K562 (cell line): ENCODE results near the gene NPDC1. TPM values are rescaled to one million over a fixed set of nuclear protein-coding genes. Genes with fewer than 3 reads are reported as not detected.
A peak's percentile ranks its signal among the peaks of the same experiment; 100 is the strongest.

Experiments
- CC2D1A ChIP-seq: fragments of 450-650 bp; IDR thresholded peaks from 2 replicates; pipeline ENCODE4 v1.6.1; 2017; ENCODE audit warnings: mild to moderate bottlenecking
- CEBPG ChIP-seq, 3 experiments: fragments of 200-800 bp in 1 of 3; sonication (Bioruptor generic) in 1 of 3; sonication (generic) in 1 of 3; formaldehyde crosslinking in 1 of 3; IDR thresholded peaks in 2 of 3; conservative IDR thresholded peaks in 1 of 3; 2 replicates each; pipeline versions ENCODE4 v1.6.1 to v1.8.0; 2016 to 2022; ENCODE audit warnings: missing compliant biosample characterization in 2 of 3, missing genetic modification characterization in 2 of 3, mild to moderate bottlenecking in 1 of 3, missing genetic modification reagents in 1 of 3
- ESRRA ChIP-seq: fragments of 450-650 bp; IDR thresholded peaks from 2 replicates; pipeline ENCODE4 v1.6.1; 2014; ENCODE audit warnings: low read depth, mild to moderate bottlenecking, moderate library complexity, borderline replicate concordance
- FOXK2 ChIP-seq, 2 experiments: fragments of 450-650 bp; IDR thresholded peaks in 1 of 2; conservative IDR thresholded peaks in 1 of 2; 2 replicates each; pipeline ENCODE4 v1.6.1; 2016; ENCODE audit warnings: low read depth in 2 of 2, mild to moderate bottlenecking in 1 of 2
- MAZ ChIP-seq, 2 experiments: fragments of 450-650 bp in 1 of 2; sonication (generic) in 1 of 2; formaldehyde crosslinking; IDR thresholded peaks in 1 of 2; conservative IDR thresholded peaks in 1 of 2; 2 replicates each; pipeline versions ENCODE4 v1.4.0 to v1.5.0; 2020; ENCODE audit warnings: mild to moderate bottlenecking in 1 of 2, missing genetic modification reagents in 1 of 2
- NR1H2 ChIP-seq: sonication (generic); formaldehyde crosslinking; IDR thresholded peaks from 2 replicates; pipeline ENCODE4 v1.4.0; 2020; ENCODE audit warnings: mild to moderate bottlenecking, missing genetic modification reagents
- RAD21 ChIP-seq, 2 experiments: fragments of 250-450 bp in 1 of 2; fragments of 450-650 bp in 1 of 2; sonication (Bioruptor Pico) in 1 of 2; formaldehyde crosslinking in 1 of 2; IDR thresholded peaks in 1 of 2; conservative IDR thresholded peaks in 1 of 2; 2 replicates each; pipeline versions ENCODE4 v1.4.0 to v1.8.0; 2020 to 2022; ENCODE audit warnings: mild to moderate bottlenecking in 2 of 2, moderate library complexity in 1 of 2
- RCOR1 ChIP-seq, 2 experiments: IDR thresholded peaks; 2 replicates each; pipeline ENCODE4 v1.6.1; 2012; ENCODE audit warnings: low read depth in 2 of 2, low read length in 2 of 2, borderline replicate concordance in 1 of 2, improper control_type of control experiment in 1 of 2
- polyA plus RNA-seq, 8 experiments: library from polyadenylated mRNA; depleted of rRNA in 4 of 8; stranded (reverse) in 5 of 8; unstranded in 3 of 8; fragments of >200 nt; fragmentation: Nextera tagmentation in 2 of 8; fragmentation: Illumina TruSeq in 1 of 8; extraction: Ambion mirVana in 2 of 8; extraction: Trizol in 1 of 8; gene quantifications; 2 replicates each; pipeline versions ENCODE4 v1.2.1 to v1.2.3, GENCODE V29; 2011 to 2014; ENCODE audit warnings: inconsistent platforms in 1 of 8, missing spikeins in 1 of 8
- total RNA-seq, 7 experiments: library from RNA; depleted of rRNA in 6 of 7; stranded (reverse); fragments of >200 nt in 6 of 7; fragmentation: Illumina TruSeq in 2 of 7; extraction: Trizol in 2 of 7; gene quantifications; 2 replicates each; pipeline versions ENCODE4 v1.2.1 to v1.2.3, GENCODE V29; 2011 to 2021; ENCODE audit warnings: low replicate concordance in 1 of 7
- TF ChIP-seq, protein P1 (sequence below): fragments of 450-650 bp; formaldehyde crosslinking; IDR thresholded peaks from 2 replicates; pipeline ENCODE4 v1.4.0; 2020; ENCODE audit warnings: mild to moderate bottlenecking, moderate library complexity
- TF ChIP-seq, protein P2 (sequence below): fragments of 200-800 bp; sonication (Bioruptor generic); IDR thresholded peaks from 2 replicates; pipeline ENCODE4 v1.6.1; 2017; ENCODE audit warnings: missing genetic modification characterization, missing compliant biosample characterization
- TF ChIP-seq, protein P3 (sequence below): sonication (generic); formaldehyde crosslinking; IDR thresholded peaks from 2 replicates; pipeline ENCODE4 v1.8.0; 2022; ENCODE audit warnings: missing genetic modification reagents, mild to moderate bottlenecking, moderate library complexity, borderline replicate concordance

NPDC1 gene
- total and polyA plus RNA-seq, 9 of the 15 experiments (the other 6 are each of a cell fraction or from before 2014, with no cell fraction given) = 0.06 to 2.1 (median 0.53) TPM; not detected in 3

DNA sequence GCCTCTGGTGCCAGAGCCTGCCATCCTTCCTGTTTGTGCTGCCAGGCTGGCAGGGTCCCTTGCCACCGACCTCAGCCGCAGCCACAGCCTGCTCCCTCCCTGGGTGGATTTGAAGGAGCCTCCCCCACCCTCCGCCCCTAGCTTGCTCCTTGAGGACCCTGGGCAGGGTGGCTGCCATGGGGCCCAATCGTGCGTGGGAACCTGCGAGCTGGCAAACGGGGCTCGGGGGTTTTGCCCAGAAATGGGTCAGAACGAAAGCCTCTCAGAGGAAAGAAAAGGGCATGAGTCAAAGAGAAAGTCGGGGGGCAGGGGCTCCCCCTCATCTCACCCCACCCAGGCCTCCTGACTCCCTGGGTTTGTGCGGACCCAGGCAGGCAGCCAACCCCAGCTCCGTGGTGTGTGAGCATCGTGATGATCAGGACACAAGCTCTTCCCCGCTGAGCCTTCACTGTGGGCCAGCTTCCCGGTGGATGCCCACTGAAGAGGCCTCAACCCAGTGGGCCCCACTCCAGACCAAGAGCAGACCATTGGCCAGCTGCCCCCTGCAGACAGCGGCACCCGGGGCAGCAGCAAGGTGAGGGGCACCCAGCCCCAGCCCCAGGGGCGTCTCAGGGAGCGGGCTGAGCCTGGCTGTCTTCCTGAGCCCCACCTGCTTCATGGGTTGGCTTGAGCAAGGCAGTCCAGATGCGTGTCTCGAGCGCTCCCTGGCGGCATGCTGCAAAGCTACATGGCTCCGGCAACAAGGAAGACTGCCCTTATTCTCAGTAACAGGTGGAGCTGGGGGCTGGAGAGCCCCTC lies 11.1 kb downstream of the NPDC1 start (continued):
- TF ChIP-seq, protein P1, sequence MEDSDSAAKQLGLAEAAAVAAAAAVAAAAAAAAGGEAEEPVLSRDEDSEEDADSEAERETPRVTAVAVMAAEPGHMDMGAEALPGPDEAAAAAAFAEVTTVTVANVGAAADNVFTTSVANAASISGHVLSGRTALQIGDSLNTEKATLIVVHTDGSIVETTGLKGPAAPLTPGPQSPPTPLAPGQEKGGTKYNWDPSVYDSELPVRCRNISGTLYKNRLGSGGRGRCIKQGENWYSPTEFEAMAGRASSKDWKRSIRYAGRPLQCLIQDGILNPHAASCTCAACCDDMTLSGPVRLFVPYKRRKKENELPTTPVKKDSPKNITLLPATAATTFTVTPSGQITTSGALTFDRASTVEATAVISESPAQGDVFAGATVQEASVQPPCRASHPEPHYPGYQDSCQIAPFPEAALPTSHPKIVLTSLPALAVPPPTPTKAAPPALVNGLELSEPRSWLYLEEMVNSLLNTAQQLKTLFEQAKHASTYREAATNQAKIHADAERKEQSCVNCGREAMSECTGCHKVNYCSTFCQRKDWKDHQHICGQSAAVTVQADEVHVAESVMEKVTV (CRISPR knock-in tag) = peak; percentile 82
- TF ChIP-seq CEBPG (CRISPR knock-in tag; IDR thresholded peaks at IDR 0.05) (no peak; the same call in 1 of the 2 replicates), CEBPG (tag; conservative IDR thresholded peaks at IDR 0.05 in 1 of 2, IDR thresholded peaks at IDR 0.05 in 1 of 2) (no peak), MAZ (CRISPR knock-in tag; conservative IDR thresholded peaks at IDR 0.05 in 1 of 2, IDR thresholded peaks at IDR 0.05 in 1 of 2) (peak; percentile 17 to 72; a peak in 2 of 4 replicates), FOXK2 (conservative IDR thresholded peaks at IDR 0.05 in 1 of 2, IDR thresholded peaks at IDR 0.05 in 1 of 2; ENCODE audit: low read depth in 2 of 2) (0 out of 4 replicates have a peak, but pooled peaks have one; percentile 15 to 20), RCOR1 (IDR thresholded peaks at IDR 0.05; ENCODE audit: borderline replicate concordance in 1 of 2, low read depth in 2 of 2, low read length in 2 of 2) (0 out of 4 replicates have a peak, but pooled peaks of 1 of the 2 experiments have one; percentile 15), RAD21 (CRISPR knock-in tag; conservative IDR thresholded peaks at IDR 0.05 in 1 of 2, IDR thresholded peaks at IDR 0.05 in 1 of 2) (peak; percentile 85 to 95), ESRRA (0 out of 2 replicates have a peak, but pooled peaks have one; percentile 47), CC2D1A (peak; percentile 79), NR1H2 (no peak)
- TF ChIP-seq, protein P2, sequence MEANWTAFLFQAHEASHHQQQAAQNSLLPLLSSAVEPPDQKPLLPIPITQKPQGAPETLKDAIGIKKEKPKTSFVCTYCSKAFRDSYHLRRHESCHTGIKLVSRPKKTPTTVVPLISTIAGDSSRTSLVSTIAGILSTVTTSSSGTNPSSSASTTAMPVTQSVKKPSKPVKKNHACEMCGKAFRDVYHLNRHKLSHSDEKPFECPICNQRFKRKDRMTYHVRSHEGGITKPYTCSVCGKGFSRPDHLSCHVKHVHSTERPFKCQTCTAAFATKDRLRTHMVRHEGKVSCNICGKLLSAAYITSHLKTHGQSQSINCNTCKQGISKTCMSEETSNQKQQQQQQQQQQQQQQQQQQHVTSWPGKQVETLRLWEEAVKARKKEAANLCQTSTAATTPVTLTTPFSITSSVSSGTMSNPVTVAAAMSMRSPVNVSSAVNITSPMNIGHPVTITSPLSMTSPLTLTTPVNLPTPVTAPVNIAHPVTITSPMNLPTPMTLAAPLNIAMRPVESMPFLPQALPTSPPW (CRISPR knock-in tag) = peak; percentile 57
- TF ChIP-seq, protein P3, sequence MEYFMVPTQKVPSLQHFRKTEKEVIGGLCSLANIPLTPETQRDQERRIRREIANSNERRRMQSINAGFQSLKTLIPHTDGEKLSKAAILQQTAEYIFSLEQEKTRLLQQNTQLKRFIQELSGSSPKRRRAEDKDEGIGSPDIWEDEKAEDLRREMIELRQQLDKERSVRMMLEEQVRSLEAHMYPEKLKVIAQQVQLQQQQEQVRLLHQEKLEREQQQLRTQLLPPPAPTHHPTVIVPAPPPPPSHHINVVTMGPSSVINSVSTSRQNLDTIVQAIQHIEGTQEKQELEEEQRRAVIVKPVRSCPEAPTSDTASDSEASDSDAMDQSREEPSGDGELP (CRISPR knock-in tag) = peak; percentile 65; the same call in 1 of the 2 replicates
